CD4-positive, alpha-beta T cell treated with Interleukin-4 for 1 hour (primary cell): ENCODE measurements around the gene ITGA8.
A peak's percentile ranks its signal among the peaks of the same experiment; 100 is the strongest.
"Not testable (repeated sequence)": the region's sequence is repeated elsewhere in the genome, so short reads cannot be mapped to it uniquely, and the experiment has no call there.

Source experiments
- DNase-seq, 2 donors: peaks; one replicate each; pipeline ENCODE4 v3.0.0-alpha.2; 2020 to 2022

ITGA8 gene

GRCh38 chr10:15605740-15606369 lies 113.9 kb downstream of the ITGA8 start:
- no peak for DNase-seq

- DNase-seq = no peak
Observed at GRCh38 chr10:15603446-15604011, 116.2 kb downstream of the ITGA8 start.

GRCh38 chr10:15601819-15602218 lies 117.9 kb downstream of the ITGA8 start:
- DNase-seq = no peak

GRCh38 chr10:15595260-15595659 lies 124.5 kb downstream of the ITGA8 start:
- DNase-seq = no peak

GRCh38 chr10:15591937-15592336 lies 127.8 kb downstream of the ITGA8 start:
- no peak for DNase-seq

GRCh38 chr10:15591431-15591830 lies 128.3 kb downstream of the ITGA8 start:
- no peak for DNase-seq

- DNase-seq = no peak
Observed at GRCh38 chr10:15588635-15589508, 130.8 kb downstream of the ITGA8 start.

GRCh38 chr10:15588151-15588550 lies 131.6 kb downstream of the ITGA8 start:
- no peak for DNase-seq

- no peak for DNase-seq
Observed at GRCh38 chr10:15587271-15587670, 132.5 kb downstream of the ITGA8 start.

- DNase-seq = peak in 1 of 2 donors; percentile 2
Observed at GRCh38 chr10:15585303-15585715, 134.4 kb downstream of the ITGA8 start.

GRCh38 chr10:15582972-15583371 lies 136.8 kb downstream of the ITGA8 start:
- not testable (repeated sequence) for DNase-seq

- DNase-seq = no peak
Observed at GRCh38 chr10:15579605-15580004, 140.1 kb downstream of the ITGA8 start.

- DNase-seq = no peak
Observed at GRCh38 chr10:15572531-15573045, 147.1 kb downstream of the ITGA8 start.

- DNase-seq = no peak
Observed at GRCh38 chr10:15571575-15571974, 148.1 kb downstream of the ITGA8 start.

- no peak for DNase-seq
Observed at GRCh38 chr10:15570738-15571339, 148.9 kb downstream of the ITGA8 start.

GRCh38 chr10:15567952-15568351 lies 151.8 kb downstream of the ITGA8 start:
- no peak for DNase-seq

- DNase-seq = no peak
Observed at GRCh38 chr10:15563246-15563645, 156.5 kb downstream of the ITGA8 start.

GRCh38 chr10:15562578-15562977 lies 157.1 kb downstream of the ITGA8 start:
- no peak for DNase-seq

- DNase-seq = no peak
Observed at GRCh38 chr10:15562116-15562515, 157.6 kb downstream of the ITGA8 start.

- DNase-seq = no peak
Observed at GRCh38 chr10:15558136-15558535, 161.6 kb downstream of the ITGA8 start.

- not testable (repeated sequence) for DNase-seq
Observed at GRCh38 chr10:15557168-15557567, 162.6 kb downstream of the ITGA8 start.

GRCh38 chr10:15550950-15551349 lies 168.8 kb downstream of the ITGA8 start:
- DNase-seq = no peak

GRCh38 chr10:15548331-15548730 lies 171.4 kb downstream of the ITGA8 start:
- no peak for DNase-seq
